Osteocyte (in vitro differentiated cells): Measurements from ENCODE around the gene ANKDD1B. TPM values are rescaled to one million over a fixed set of nuclear protein-coding genes. Genes with fewer than 3 reads are reported as not detected.
"Not testable (repeated sequence)": the region's sequence is repeated elsewhere in the genome, so short reads cannot be mapped to it uniquely, and the experiment has no call there.

Experiments
- DNase-seq: peaks from one replicate; pipeline ENCODE4 v3.0.0; 2021; ENCODE audit warnings: mixed read lengths; ENCODE audit not compliant: unreplicated experiment; ENCODE audit errors: extremely low spot score
- H3K27ac Mint-ChIP-seq: one replicate; pipeline ENCODE4 v1.8.0; 2021; ENCODE audit warnings: mild to moderate bottlenecking, mixed read lengths; ENCODE audit not compliant: unreplicated experiment
- H3K27me3 Mint-ChIP-seq: one replicate; pipeline ENCODE4 v1.8.0; 2021; ENCODE audit warnings: mixed read lengths; ENCODE audit not compliant: unreplicated experiment
- H3K36me3 Mint-ChIP-seq: one replicate; pipeline ENCODE4 v1.8.0; 2021; ENCODE audit warnings: mixed read lengths; ENCODE audit not compliant: unreplicated experiment
- H3K4me1 Mint-ChIP-seq: one replicate; pipeline ENCODE4 v1.8.0; 2021; ENCODE audit warnings: mixed read lengths; ENCODE audit not compliant: unreplicated experiment
- H3K4me3 Mint-ChIP-seq: one replicate; pipeline ENCODE4 v1.8.0; 2021; ENCODE audit warnings: mild to moderate bottlenecking, moderate library complexity, mixed read lengths; ENCODE audit not compliant: unreplicated experiment
- H3K9me3 Mint-ChIP-seq: one replicate; pipeline ENCODE4 v1.8.0; 2021; ENCODE audit warnings: mixed read lengths; ENCODE audit not compliant: unreplicated experiment
- CTCF ChIP-seq: fragments of 200-600 bp; sonication (generic); IDR thresholded peaks from 2 replicates; pipeline ENCODE4 v1.5.0; 2021; ENCODE audit warnings: antibody characterized with exemption, mild to moderate bottlenecking, moderate library complexity
- long read RNA-seq: library from polyadenylated mRNA; unstranded; transcript quantifications from one replicate; pipeline ENCODE4 v2.0.0, GENCODE V29; 2021
- total RNA-seq: library from RNA; stranded (reverse); gene quantifications from 2 replicates; pipeline ENCODE4 v1.2.1, GENCODE V29; 2021

ANKDD1B gene
- total RNA-seq: 0.63 and 0.67 TPM in 2 replicates
- long read RNA-seq: 0 reads

GRCh38 chr5:75611311-75612225 lies at the start of gene ANKDD1B:
Gene ANKDD1B (plus strand): TSS chr5:75611453. CDS start chr5:75611635, 182 bp downstream.
- H3K27ac Mint-ChIP-seq: peak within 1 kb of the TSS; percentile 53
- peaks cover 21% of the 10 kb centered on the region for H3K4me1 Mint-ChIP-seq
- TF ChIP-seq CTCF: no peak
- H3K27me3 Mint-ChIP-seq: no peaks in the 10 kb centered on the region
- DNase-seq: no peak
- H3K9me3 Mint-ChIP-seq: no peaks in the 10 kb centered on the region
- H3K36me3 Mint-ChIP-seq: peaks cover 6% of the 10 kb centered on the region
- H3K4me3 Mint-ChIP-seq: peak within 1 kb of the TSS; percentile 72

- peak overlapping the region; percentile 93 for H3K27ac Mint-ChIP-seq
- peaks cover 31% of the 10 kb centered on the region for H3K9me3 Mint-ChIP-seq
- peaks cover 39% of the 10 kb centered on the region for H3K4me1 Mint-ChIP-seq
- H3K27me3 Mint-ChIP-seq, H3K4me3 Mint-ChIP-seq, DNase-seq: not testable (repeated sequence)
- H3K36me3 Mint-ChIP-seq: peaks cover 37% of the 10 kb centered on the region
These were observed 45.1 kb upstream of the ANKDD1B start for GRCh38 chr5:75565991-75566709.

GRCh38 chr5:75566710-75567309 lies 44.4 kb upstream of the ANKDD1B start:
- no peak for DNase-seq
- Mint-ChIP-seq H3K4me3 (peak overlapping the region; percentile 14), H3K27ac (peak overlapping the region; percentile 93), H3K27me3 (no peaks in the 10 kb centered on the region), H3K9me3 (peaks cover 30% of the 10 kb centered on the region), H3K36me3 (peaks cover 34% of the 10 kb centered on the region), H3K4me1 (peaks cover 39% of the 10 kb centered on the region)
- TF ChIP-seq CTCF: no peak

GRCh38 chr5:75567710-75568109 lies 43.5 kb upstream of the ANKDD1B start:
- Mint-ChIP-seq H3K27me3 (no peaks in the 10 kb centered on the region), H3K36me3 (peaks cover 27% of the 10 kb centered on the region), H3K4me3 (peak overlapping the region; percentile 4), H3K9me3 (peaks cover 21% of the 10 kb centered on the region), H3K4me1 (peaks cover 39% of the 10 kb centered on the region), H3K27ac (peak overlapping the region; percentile 93)
- TF ChIP-seq CTCF: no peak
- no peak for DNase-seq

- no peak overlapping the region for H3K4me3 Mint-ChIP-seq
- TF ChIP-seq CTCF: no peak
- peaks cover 17% of the 10 kb centered on the region for H3K9me3 Mint-ChIP-seq
- H3K27me3 Mint-ChIP-seq: no peaks in the 10 kb centered on the region
- no peak for DNase-seq
- H3K27ac Mint-ChIP-seq: no peak overlapping the region
- peaks cover 27% of the 10 kb centered on the region for H3K36me3 Mint-ChIP-seq
- H3K4me1 Mint-ChIP-seq: peaks cover 39% of the 10 kb centered on the region
These were observed 43.1 kb upstream of the ANKDD1B start for GRCh38 chr5:75568202-75568601.
